Caco-2 (cell line): ENCODE measurements around the gene KLHL26. TPM values are rescaled to one million over a fixed set of nuclear protein-coding genes. Genes with fewer than 3 reads are reported as not detected.

Experiments
- BruUV-seq: library from RNA; stranded (reverse); fragments of 400-500 nt; replicated peaks from 2 replicates; lab custom pipeline; 2021; lab: Mats Ljungman, UMichigan
- CTCF ChIA-PET: fragments of 300-600 bp; sonication (Branson Sonifier 250); formaldehyde crosslinking; loops from one replicate; lab custom pipeline; 2022; ENCODE audit warnings: antibody characterized with exemption; lab: Charles Lee
- POLR2A ChIA-PET: fragments of 300-600 bp; sonication (Branson Sonifier 250); formaldehyde crosslinking; loops from one replicate; lab custom pipeline; 2022; ENCODE audit warnings: antibody characterized with exemption; lab: Charles Lee
- DNase-seq, 2 experiments: peaks; one replicate each; pipeline versions ENCODE4 v3.0.0 to v3.0.0-alpha.2; 2020 to 2022
- H3K27me3 ChIP-seq: replicated peaks from 2 replicates; pipeline ENCODE4 v1.6.0; 2011; ENCODE audit warnings: low read length; ENCODE audit not compliant: control insufficient read depth, insufficient read depth
- H3K36me3 ChIP-seq: 2 replicates; pipeline ENCODE4 v1.5.1; 2011; ENCODE audit warnings: low read length; ENCODE audit not compliant: control insufficient read depth, insufficient read depth
- H3K4me1 ChIP-seq: fragments of 250-450 bp; sonication (Bioruptor Pico); 2 replicates; pipeline ENCODE4 v1.5.1; 2020; ENCODE audit warnings: mild to moderate bottlenecking
- H3K4me3 ChIP-seq: 2 replicates; pipeline ENCODE4 v1.5.1; 2011; ENCODE audit warnings: low read depth, mild to moderate bottlenecking, control low read depth, low read length
- H3K9me3 ChIP-seq: fragments of 250-450 bp; sonication (Bioruptor Pico); 2 replicates; pipeline ENCODE4 v1.5.1; 2020; ENCODE audit warnings: mild to moderate bottlenecking, moderate library complexity
- H3K27ac Mint-ChIP-seq: one replicate; pipeline ENCODE4 v1.8.0; 2022; ENCODE audit warnings: mixed read lengths; ENCODE audit not compliant: unreplicated experiment
- H3K27me3 Mint-ChIP-seq: one replicate; pipeline ENCODE4 v1.8.0; 2022; ENCODE audit warnings: mixed read lengths; ENCODE audit not compliant: insufficient read depth, unreplicated experiment
- H3K36me3 Mint-ChIP-seq: one replicate; pipeline ENCODE4 v1.8.0; 2022; ENCODE audit warnings: mild to moderate bottlenecking, mixed read lengths; ENCODE audit not compliant: insufficient read depth, unreplicated experiment
- H3K4me1 Mint-ChIP-seq: one replicate; pipeline ENCODE4 v1.8.0; 2022; ENCODE audit warnings: low read depth, mixed read lengths; ENCODE audit not compliant: unreplicated experiment
- H3K4me3 Mint-ChIP-seq: one replicate; pipeline ENCODE4 v1.8.0; 2022; ENCODE audit warnings: mild to moderate bottlenecking, moderate library complexity, mixed read lengths; ENCODE audit not compliant: unreplicated experiment
- H3K9me3 Mint-ChIP-seq: one replicate; pipeline ENCODE4 v1.8.0; 2022; ENCODE audit warnings: mixed read lengths; ENCODE audit not compliant: unreplicated experiment
- CTCF ChIP-seq, 2 experiments: fragments of 200-600 bp in 1 of 2; IDR thresholded peaks; 1 replicate in 1 of 2; 2 replicates in 1 of 2; pipeline versions ENCODE4 v1.5.1 to v1.8.0; 2011 to 2022; ENCODE audit warnings: antibody characterized with exemption in 1 of 2, control low read depth in 1 of 2, inconsistent platforms in 1 of 2, low read depth in 1 of 2, low read length in 1 of 2, mild to moderate bottlenecking in 1 of 2, moderate library complexity in 1 of 2; ENCODE audit not compliant: insufficient read depth in 1 of 2, severe bottlenecking in 1 of 2, unreplicated experiment in 1 of 2
- intact Hi-C: fragments of 100-400 bp; cut with micrococcal nuclease; formaldehyde crosslinking; loops from one replicate; pipeline ENCODE4 v1.10.0; 2022; ENCODE audit not compliant: unreplicated experiment
- total RNA-seq: library from RNA; stranded (reverse); gene quantifications from 2 replicates; pipeline ENCODE4 v1.2.3, GENCODE V29; 2022

KLHL26 gene
- total RNA-seq, 1 experiment from 2014 or later: 9.8 TPM

DNA sequence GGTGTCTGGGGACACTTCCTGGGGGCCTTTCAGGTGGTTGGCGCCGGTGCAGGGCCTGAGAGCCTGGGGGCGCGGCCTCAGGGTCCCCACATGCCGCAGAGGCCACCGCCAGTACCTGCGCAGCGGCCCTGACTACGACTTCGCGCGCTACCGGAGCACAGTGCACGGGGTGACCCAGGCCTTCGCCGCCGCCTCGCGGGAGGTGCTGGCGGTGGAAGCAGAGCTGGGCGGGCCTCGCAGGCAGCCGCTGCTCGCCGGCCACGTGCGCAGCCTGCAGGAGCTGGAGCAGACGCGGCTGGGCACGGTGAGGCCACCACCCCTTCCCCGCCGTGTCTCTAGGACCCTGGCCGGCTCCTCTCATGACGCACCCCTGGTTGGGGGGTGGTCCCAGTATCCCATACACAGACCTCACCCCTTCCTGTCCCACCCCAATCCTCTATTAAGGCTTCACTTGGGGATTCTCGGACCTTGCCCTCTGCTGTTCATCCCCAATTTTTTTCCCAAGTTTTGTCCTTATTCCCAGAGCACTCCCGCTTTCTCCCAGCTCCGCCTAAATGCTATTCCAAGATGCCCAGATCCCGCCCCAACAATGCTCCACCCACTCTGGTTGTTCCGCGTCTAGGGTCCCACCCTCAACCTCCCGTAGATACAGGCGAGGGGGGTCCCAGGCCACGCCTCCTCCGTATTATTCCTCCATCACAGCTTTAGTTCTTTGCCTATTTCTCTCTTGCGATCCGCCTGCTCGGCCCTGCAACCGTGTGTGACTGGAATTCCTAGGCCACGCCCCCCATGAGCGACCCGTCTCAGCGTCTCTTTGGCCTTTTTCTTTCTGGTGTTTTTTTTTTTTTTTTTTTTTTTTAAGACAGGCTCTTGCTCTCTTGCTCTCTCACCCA, 47.2 kb upstream of the KLHL26 start:
- no TSS peak for BruUV-seq
- Mint-ChIP-seq H3K9me3 (no peaks in the 10 kb centered on the region), H3K36me3 (peaks cover 13% of the 10 kb centered on the region), H3K27ac (peak overlapping the region; percentile 53), H3K4me1 (peaks cover 10% of the 10 kb centered on the region), H3K4me3 (peak overlapping the region; percentile 82), H3K27me3 (no peaks in the 10 kb centered on the region)
- no peaks in the 10 kb centered on the region for H3K27me3 ChIP-seq
- H3K9me3 ChIP-seq: no peaks in the 10 kb centered on the region
- POLR2A ChIA-PET: interaction anchor here (0.6 to 1.7 kb wide), 9 partner anchors 12 to 330 kb away, joined by 3 to 12 read pairs (median 4); partner anchors contain the start of genes COPE, DDX49, KXD1 and SSBP4
- no peaks in the 10 kb centered on the region for H3K36me3 ChIP-seq
- DNase-seq: peak; percentile 73 to 80
- intact Hi-C loops: loop anchor here (2.0 to 10.0 kb wide), 3 partner anchors 47 to 258 kb away; partner anchors contain the start of gene KLHL26
- peaks cover 2% of the 10 kb centered on the region; the same call in 1 of the 2 replicates for H3K4me1 ChIP-seq
- peak in 1 of 2 experiments; percentile 8 for TF ChIP-seq CTCF (IDR thresholded peaks at IDR 0.05; ENCODE audit: insufficient read depth in 1 of 2, low read depth in 1 of 2, low read length in 1 of 2, severe bottlenecking in 1 of 2, unreplicated experiment in 1 of 2)
- peak overlapping the region; percentile 89 for H3K4me3 ChIP-seq
- CTCF ChIA-PET: interaction anchor here (0.5 to 2.6 kb wide), 23 partner anchors 10 to 374 kb away, joined by 3 to 17 read pairs (median 4); partner anchors contain the start of genes ELL and UBA52

GRCh38 chr19:18590273-18591272, 46.3 kb upstream of the KLHL26 start:
- POLR2A ChIA-PET: interaction anchor here (1.7 kb wide), 1 partner anchor 33 kb away, joined by 12 read pairs; the partner anchor contains the start of gene KXD1
- no peaks in the 10 kb centered on the region for H3K27me3 Mint-ChIP-seq

More at GRCh38 chr19:18590273-18591272, 46.3 kb upstream of the KLHL26 start:
- intact Hi-C loops: no loop called here
- H3K9me3 ChIP-seq: no peaks in the 10 kb centered on the region
- Mint-ChIP-seq H3K36me3 (peaks cover 18% of the 10 kb centered on the region), H3K27ac (peak overlapping the region; percentile 53), H3K9me3 (no peaks in the 10 kb centered on the region), H3K4me3 (peak overlapping the region; percentile 82), H3K4me1 (peaks cover 14% of the 10 kb centered on the region)
- TSS peak; percentile 62 for BruUV-seq
- TF ChIP-seq CTCF (IDR thresholded peaks at IDR 0.05; ENCODE audit: insufficient read depth in 1 of 2, low read depth in 1 of 2, low read length in 1 of 2, severe bottlenecking in 1 of 2, unreplicated experiment in 1 of 2): peak in 1 of 2 experiments; percentile 24
- no peaks in the 10 kb centered on the region for H3K27me3 ChIP-seq
- H3K4me1 ChIP-seq: peaks cover 4% of the 10 kb centered on the region; the same call in 1 of the 2 replicates
- CTCF ChIA-PET: interaction anchor here (0.7 to 1.5 kb wide), 5 partner anchors 9 to 257 kb away, joined by 3 to 6 read pairs (median 5); no protein-coding TSS in a partner anchor
- H3K36me3 ChIP-seq: no peaks in the 10 kb centered on the region
- peak overlapping the region; percentile 89 for H3K4me3 ChIP-seq
- DNase-seq: peak; percentile 45 to 49
